HG03342 (cell line): ENCODE results near the gene NR3C2.
"Not testable (repeated sequence)": the region's sequence is repeated elsewhere in the genome, so short reads cannot be mapped to it uniquely, and the experiment has no call there.

ENCODE experiments used
- ATAC-seq: cut with Tn5 transposase; IDR thresholded peaks from one replicate; pipeline ENCODE4 v1.9.1; 2021; ENCODE audit warnings: mild to moderate bottlenecking, moderate library complexity; ENCODE audit not compliant: unreplicated experiment

The NR3C2 gene

GRCh38 chr4:148182230-148182911 lies 259.8 kb downstream of the NR3C2 start:
- ATAC-seq = no peak

GRCh38 chr4:148173397-148174017 lies 268.7 kb downstream of the NR3C2 start:
- no peak for ATAC-seq

- ATAC-seq = no peak
Measured at GRCh38 chr4:148171596-148171995, 270.6 kb downstream of the NR3C2 start.

GRCh38 chr4:148170408-148171365 lies 271.5 kb downstream of the NR3C2 start:
- ATAC-seq = no peak

- ATAC-seq = no peak
Measured at GRCh38 chr4:148166132-148166591, 276.1 kb downstream of the NR3C2 start.

GRCh38 chr4:148164557-148164956 lies 277.7 kb downstream of the NR3C2 start:
- ATAC-seq = no peak

- ATAC-seq = no peak
Measured at GRCh38 chr4:148162991-148163390, 279.2 kb downstream of the NR3C2 start.

- ATAC-seq = no peak
Measured at GRCh38 chr4:148162519-148162918, 279.7 kb downstream of the NR3C2 start.

GRCh38 chr4:148161601-148162000 lies 280.6 kb downstream of the NR3C2 start:
- no peak for ATAC-seq

GRCh38 chr4:148159793-148160192 lies 282.4 kb downstream of the NR3C2 start:
- no peak for ATAC-seq

DNA sequence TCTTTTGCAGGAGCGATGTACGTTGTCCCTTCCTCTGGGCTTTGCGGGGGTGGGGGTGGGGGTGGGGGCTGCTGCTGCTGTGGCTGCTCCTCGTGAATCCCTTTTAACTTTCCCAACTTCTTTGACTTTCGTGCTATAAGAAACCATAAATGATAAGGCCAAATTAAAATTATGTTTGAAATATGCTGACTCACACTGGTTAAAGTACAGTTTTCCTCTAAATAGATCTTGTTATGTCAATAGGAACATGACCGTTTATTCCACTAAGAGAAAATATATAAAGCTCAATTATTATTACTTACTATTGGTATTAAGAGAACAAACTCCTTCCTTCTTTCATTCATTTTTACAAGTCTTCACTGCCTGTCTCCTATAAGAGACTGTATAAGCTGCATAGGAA lies 287.4 kb downstream of the NR3C2 start:
- no peak for ATAC-seq

DNA sequence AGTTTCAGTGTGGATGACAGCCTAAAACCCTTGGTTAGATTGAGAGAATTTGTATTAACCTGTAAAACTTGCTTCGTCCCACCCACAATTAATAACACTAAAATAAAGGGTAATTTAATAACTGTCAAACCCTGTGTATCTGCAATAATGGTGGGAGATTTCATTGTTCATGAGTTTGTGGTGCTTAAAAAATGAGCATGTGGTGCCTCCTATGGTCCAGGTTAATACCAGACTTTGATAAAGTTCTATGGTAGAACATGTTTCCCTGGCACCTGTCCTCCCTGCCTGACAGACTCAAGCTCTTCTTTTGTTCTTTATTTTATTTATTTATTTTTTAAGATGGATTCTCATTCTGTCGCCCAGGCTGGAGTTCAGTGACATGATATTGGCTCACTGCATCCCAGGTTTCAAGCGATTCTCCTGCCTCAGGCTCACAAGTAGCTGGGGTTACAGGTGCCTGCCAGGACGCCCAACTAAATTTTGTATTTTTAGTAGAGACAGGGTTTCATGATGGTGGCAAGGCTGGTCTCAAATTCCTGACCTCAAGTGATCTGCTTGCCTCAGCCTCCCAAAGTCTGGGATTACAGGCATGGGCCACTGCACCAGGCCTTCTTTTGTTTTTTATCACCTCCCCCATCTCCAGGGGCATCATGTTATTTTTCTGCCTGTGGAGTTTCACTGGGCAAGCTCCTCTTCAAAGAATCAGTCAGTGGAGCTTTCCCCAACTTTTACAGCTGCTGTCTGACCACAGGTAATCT lies 289.2 kb downstream of the NR3C2 start:
- ATAC-seq = no peak

GRCh38 chr4:148151806-148152205 lies 290.4 kb downstream of the NR3C2 start:
- ATAC-seq = no peak

GRCh38 chr4:148145475-148145874 lies 296.7 kb downstream of the NR3C2 start:
- ATAC-seq = no peak

- ATAC-seq = no peak
Measured at GRCh38 chr4:148143174-148143573, 299.0 kb downstream of the NR3C2 start.

DNA sequence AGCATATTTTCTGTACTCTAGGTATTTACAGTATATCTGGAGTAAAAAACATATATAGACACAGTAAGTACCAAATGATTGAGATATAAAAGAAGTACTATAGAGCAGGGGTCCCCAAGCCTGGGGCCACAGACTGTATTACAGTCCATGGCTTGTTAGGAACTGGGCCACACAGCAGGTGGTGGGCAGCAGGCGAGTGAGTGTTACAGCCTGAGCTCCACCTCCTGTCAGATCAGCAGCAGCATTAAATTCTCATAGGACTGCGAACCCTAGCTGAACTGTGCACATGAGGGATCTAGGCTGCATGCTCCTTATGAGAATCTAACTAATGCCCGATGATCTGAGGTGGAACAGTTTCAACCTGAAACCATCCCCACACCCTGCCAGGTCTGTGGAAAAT lies 300.7 kb downstream of the NR3C2 start:
- no peak for ATAC-seq

- ATAC-seq = no peak
Measured at GRCh38 chr4:148126825-148127224, 315.4 kb downstream of the NR3C2 start.

DNA sequence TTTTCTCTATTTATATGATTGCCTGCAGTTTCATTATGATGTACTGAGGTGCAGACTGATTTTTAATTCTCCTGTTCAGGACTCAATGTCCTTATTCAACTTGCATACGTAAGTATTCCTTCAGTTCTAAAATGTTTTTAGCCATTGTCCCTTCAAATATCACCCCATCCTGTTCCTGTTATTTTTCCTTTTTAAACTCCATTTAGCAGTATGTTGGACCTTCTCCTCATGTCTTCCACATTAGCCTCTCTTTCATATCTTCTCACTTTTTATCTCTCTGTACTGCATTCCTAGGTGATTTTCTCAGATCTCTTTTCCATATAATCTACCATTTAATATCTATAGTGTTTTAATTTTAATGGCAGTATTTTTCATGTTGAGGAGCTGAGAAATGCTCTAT lies 317.7 kb downstream of the NR3C2 start:
- ATAC-seq = no peak

- not testable (repeated sequence) for ATAC-seq
Measured at GRCh38 chr4:148123161-148123560, 319.1 kb downstream of the NR3C2 start.

DNA sequence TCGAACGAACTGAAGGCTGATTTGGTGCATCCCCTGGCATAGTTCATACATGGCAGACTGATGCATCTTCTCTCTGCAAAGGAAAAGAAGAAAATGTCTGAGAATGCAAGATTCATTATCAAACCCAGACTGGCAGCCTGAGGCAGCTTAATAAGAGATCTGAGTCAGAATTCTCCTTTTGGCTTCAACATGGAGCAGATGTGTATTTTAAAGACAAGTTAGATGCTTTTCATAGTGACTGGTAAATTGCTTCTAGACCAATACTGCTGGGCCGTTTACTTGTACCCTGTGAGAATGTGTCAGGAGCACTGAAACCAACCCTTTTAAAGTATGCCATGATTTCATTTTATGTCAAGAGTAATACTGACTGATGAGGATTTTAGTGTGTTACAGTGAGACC lies 322.0 kb downstream of the NR3C2 start:
- ATAC-seq = no peak

DNA sequence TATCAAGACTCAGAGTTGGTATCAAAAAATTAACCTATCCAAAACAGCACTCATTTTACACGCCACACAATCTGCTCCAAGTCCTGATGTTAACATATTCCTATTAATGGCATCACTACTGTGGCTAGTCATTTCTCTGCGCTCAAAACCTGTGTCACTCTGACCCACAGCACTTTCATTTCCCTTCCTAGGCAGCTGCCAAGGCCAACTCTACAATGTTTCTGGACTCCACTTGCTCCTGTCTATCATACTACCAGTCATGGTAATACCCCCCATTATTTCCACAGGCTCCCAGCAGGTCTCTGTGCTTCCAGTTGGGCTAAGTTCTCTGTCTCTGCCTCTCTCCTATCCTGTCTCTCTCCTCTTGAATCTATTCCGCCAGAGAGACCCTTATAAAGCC lies 323.6 kb downstream of the NR3C2 start:
- ATAC-seq = no peak
